Astrocyte of the cerebellum (primary cell): ENCODE data around the gene TRIM2.

Source experiments
- DNase-seq: peaks from one replicate; pipeline ENCODE4 v3.0.0-alpha.2; 2011; ENCODE audit warnings: low read depth
- H3K4me3 ChIP-seq: 2 replicates; pipeline ENCODE4 v1.5.1; 2011; ENCODE audit warnings: mild to moderate bottlenecking, low read depth, low read length, moderate library complexity
- CTCF ChIP-seq: IDR thresholded peaks from 2 replicates; pipeline ENCODE4 v1.5.1; 2012; ENCODE audit warnings: low read length, low read depth, moderate library complexity, mild to moderate bottlenecking; ENCODE audit errors: missing control alignments
- in situ Hi-C: cut with HindIII; loops from 2 replicates; pipeline ENCODE4 v1.10.0; 2017; ENCODE audit warnings: low sequenced_read_pairs

Gene TRIM2

GRCh38 chr4:153204247-153204671 lies at the start of gene TRIM2:
Gene TRIM2 (plus strand): TSS chr4:153204443. CDS start chr4:153204531, 88 bp downstream.
- H3K4me3 ChIP-seq, result peak within 1 kb of the TSS; percentile 59
- in situ Hi-C loops, result no loop called here
- no peak for TF ChIP-seq CTCF
- DNase-seq, result peak; percentile 65

- no peak overlapping the region for H3K4me3 ChIP-seq
- no peak for TF ChIP-seq CTCF
- no peak for DNase-seq
- in situ Hi-C loops, result no loop called here
Measured at GRCh38 chr4:153155686-153156085, 48.6 kb upstream of the TRIM2 start.

GRCh38 chr4:153156263-153156662 lies 48.0 kb upstream of the TRIM2 start:
- TF ChIP-seq CTCF, result no peak
- DNase-seq, result no peak
- no peak overlapping the region for H3K4me3 ChIP-seq
- in situ Hi-C loops, result no loop called here

GRCh38 chr4:153156721-153157120 lies 47.5 kb upstream of the TRIM2 start:
- no peak for TF ChIP-seq CTCF
- no peak overlapping the region for H3K4me3 ChIP-seq
- DNase-seq, result no peak
- in situ Hi-C loops, result no loop called here

- no peak for DNase-seq
- TF ChIP-seq CTCF, result peak; percentile 21
- H3K4me3 ChIP-seq, result no peak overlapping the region
- in situ Hi-C loops, result no loop called here
Measured at GRCh38 chr4:153159016-153159415, 45.2 kb upstream of the TRIM2 start.

GRCh38 chr4:153159728-153160221 lies 44.5 kb upstream of the TRIM2 start:
- H3K4me3 ChIP-seq, result no peak overlapping the region
- no peak for TF ChIP-seq CTCF
- peak; percentile 65 for DNase-seq
- in situ Hi-C loops, result no loop called here
